DMS 273 (cell line): ENCODE results near the gene MRTFA.

Source experiments
- DNase-seq: peaks from one replicate; lab custom pipeline; 2025; ENCODE audit not compliant: unreplicated experiment; lab: John Stamatoyannopoulos, UW

Gene MRTFA

GRCh38 chr22:40415531-40416266, 220.8 kb downstream of the MRTFA start:
- no peak for DNase-seq

GRCh38 chr22:40414838-40415505, 221.5 kb downstream of the MRTFA start:
- no peak for DNase-seq

GRCh38 chr22:40414311-40414710, 222.2 kb downstream of the MRTFA start:
- DNase-seq = no peak

- DNase-seq = no peak
Measured at GRCh38 chr22:40413873-40414272, 222.6 kb downstream of the MRTFA start.

GRCh38 chr22:40412441-40412840, 224.1 kb downstream of the MRTFA start:
- no peak for DNase-seq

GRCh38 chr22:40411506-40411861, 225.0 kb downstream of the MRTFA start:
- no peak for DNase-seq

GRCh38 chr22:40410731-40411505, 225.6 kb downstream of the MRTFA start:
- DNase-seq = no peak

- DNase-seq = no peak
Measured at GRCh38 chr22:40410272-40410671, 226.2 kb downstream of the MRTFA start.

- no peak for DNase-seq
Measured at GRCh38 chr22:40409613-40410113, 226.9 kb downstream of the MRTFA start.

GRCh38 chr22:40408718-40409612, 227.6 kb downstream of the MRTFA start:
- DNase-seq = no peak

- no peak for DNase-seq
Measured at GRCh38 chr22:40407831-40408717, 228.4 kb downstream of the MRTFA start.

GRCh38 chr22:40407021-40407761, 229.3 kb downstream of the MRTFA start:
- DNase-seq = no peak

GRCh38 chr22:40406063-40406890, 230.2 kb downstream of the MRTFA start:
- DNase-seq = no peak

GRCh38 chr22:40405178-40406062, 231.1 kb downstream of the MRTFA start:
- DNase-seq = no peak

GRCh38 chr22:40404251-40405177, 232.0 kb downstream of the MRTFA start:
- no peak for DNase-seq

GRCh38 chr22:40403651-40404050, 232.9 kb downstream of the MRTFA start:
- DNase-seq = no peak
